Esophagus squamous epithelium (tissue), 5 donors: Measurements from ENCODE around the gene STAM. TPM values are rescaled to one million over a fixed set of nuclear protein-coding genes. Genes with fewer than 3 reads are reported as not detected.

Experiments used
- DNase-seq: peaks from one replicate; lab custom pipeline; 2025; lab: John Stamatoyannopoulos, UW
- H3K27ac ChIP-seq, 4 donors: fragments of 200-600 bp; sonication (generic); one replicate each; pipeline ENCODE4 v1.5.1; 2016 to 2019; ENCODE audit warnings: mild to moderate bottlenecking in 1 of 4
- H3K27me3 ChIP-seq, 4 donors: fragments of 200-600 bp; sonication (generic); 1 replicate in 3 of 4; 2 replicates in 1 of 4; pipeline versions ENCODE4 v1.5.1 to v1.6.0; 2017 to 2021; ENCODE audit warnings: antibody characterized with exemption in 1 of 4
- H3K36me3 ChIP-seq, 3 donors: fragments of 200-600 bp; sonication (generic); one replicate each; pipeline ENCODE4 v1.5.1; 2016 to 2019
- H3K4me1 ChIP-seq, 3 donors: fragments of 200-600 bp; sonication (generic); one replicate each; pipeline ENCODE4 v1.5.1; 2017 to 2019
- H3K4me3 ChIP-seq, 4 donors: fragments of 200-600 bp; sonication (generic); 1 replicate in 3 of 4; 2 replicates in 1 of 4; pipeline ENCODE4 v1.5.1; 2016 to 2019; ENCODE audit warnings: mild to moderate bottlenecking in 2 of 4, moderate library complexity in 1 of 4
- H3K9me3 ChIP-seq, 3 donors: fragments of 200-600 bp; sonication (generic); one replicate each; pipeline ENCODE4 v1.5.1; 2016 to 2019
- POLR2A ChIP-seq, 4 donors: fragments of 450-650 bp; IDR thresholded peaks; one replicate each; pipeline ENCODE4 v1.6.1; 2017; ENCODE audit warnings: antibody characterized with exemption in 4 of 4, mild to moderate bottlenecking in 4 of 4, moderate library complexity in 3 of 4
- WGBS, 2 donors: methylation state at CpG; one replicate each; pipeline ENCODE4 v1.1.5; 2018; 5-methylcytosine and 5-hydroxymethylcytosine counted together
- intact Hi-C: fragments of 100-400 bp; cut with DNase I; formaldehyde crosslinking; loops from one replicate; pipeline ENCODE4 v1.15.0; 2022
- small RNA-seq, 4 donors: library from RNA; depleted of rRNA; stranded (forward); fragments of <200 nt; gene quantifications; one replicate each; pipeline ENCODE3, GENCODE V24; 2016
- total RNA-seq, 4 donors: library from RNA; depleted of rRNA; stranded (reverse); fragments of >200 nt; gene quantifications; one replicate each; pipeline ENCODE4 v1.1.0, GENCODE V29; 2016
- TF ChIP-seq, protein P1 (sequence below), 6 experiments: fragments of 450-650 bp in 4 of 6; fragments of 200-600 bp in 2 of 6; sonication (generic) in 2 of 6; IDR thresholded peaks; one replicate each; pipeline ENCODE4 v1.5.1; 2016 to 2019; ENCODE audit warnings: antibody characterized with exemption in 6 of 6, mild to moderate bottlenecking in 4 of 6, moderate library complexity in 4 of 6
- donor health status: DM: yes; HTN: yes; CAD: no.

STAM gene
- total RNA-seq, 4 donors from 2014 or later: 19.9 to 28.6 (median 22.7) TPM

DNA sequence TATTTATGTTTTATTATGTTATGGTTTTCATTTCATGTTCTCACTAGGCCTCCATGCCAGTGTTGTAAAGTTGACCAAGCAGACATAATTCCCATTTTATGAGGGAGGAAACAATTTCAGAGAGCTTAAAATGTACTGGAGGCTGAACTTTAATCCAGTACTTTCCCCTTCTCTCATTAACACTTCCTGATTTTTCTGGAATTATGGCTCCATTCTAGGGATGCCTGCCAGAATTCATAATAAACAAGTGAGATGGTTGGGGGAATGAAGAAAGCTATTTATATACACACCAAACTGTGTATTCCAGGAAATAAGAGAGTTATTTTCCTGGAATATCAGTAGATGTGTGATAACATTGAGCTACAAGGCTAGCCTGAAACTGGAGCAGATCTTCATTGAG is 114.9 kb downstream of the STAM start:
- Histone ChIP-seq H3K27ac (peak overlapping the region in 1 of 4 donors; percentile 32), H3K9me3 (no peaks in the 10 kb centered on the region), H3K4me1 (peaks cover 0 to 7% (median 0%) of the 10 kb centered on the region in 3 donors), H3K36me3 (no peaks in the 10 kb centered on the region), H3K4me3 (no peak overlapping the region), H3K27me3 (no peaks in the 10 kb centered on the region)
- DNase-seq: no peak
- TF ChIP-seq POLR2A (IDR thresholded peaks at IDR 0.05): no peak
- intact Hi-C loops: no loop called here

DNA sequence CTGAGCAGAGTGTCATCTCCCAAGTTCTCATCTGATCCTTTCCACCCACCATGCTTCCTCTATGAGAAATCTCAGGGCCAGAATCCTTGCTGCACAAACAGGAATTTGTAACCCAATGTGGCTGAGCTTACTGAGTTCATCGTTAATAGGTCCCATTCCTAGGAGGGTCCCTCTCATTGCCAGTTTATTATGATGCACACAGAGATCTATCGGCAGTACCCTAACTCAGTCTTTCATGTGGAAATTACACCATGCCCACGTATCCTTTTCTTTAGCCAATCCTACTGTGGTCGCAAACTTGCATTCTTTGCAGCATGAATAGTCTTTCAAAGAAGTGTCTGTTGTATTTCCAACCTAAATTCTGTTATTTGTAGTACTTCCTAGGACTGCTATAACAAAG is 120.2 kb downstream of the STAM start:
- Histone ChIP-seq H3K4me1 (no peaks in the 10 kb centered on the region), H3K27me3 (no peaks in the 10 kb centered on the region), H3K9me3 (no peaks in the 10 kb centered on the region), H3K36me3 (no peaks in the 10 kb centered on the region), H3K4me3 (no peak overlapping the region), H3K27ac (no peak overlapping the region)
- TF ChIP-seq, protein P1, sequence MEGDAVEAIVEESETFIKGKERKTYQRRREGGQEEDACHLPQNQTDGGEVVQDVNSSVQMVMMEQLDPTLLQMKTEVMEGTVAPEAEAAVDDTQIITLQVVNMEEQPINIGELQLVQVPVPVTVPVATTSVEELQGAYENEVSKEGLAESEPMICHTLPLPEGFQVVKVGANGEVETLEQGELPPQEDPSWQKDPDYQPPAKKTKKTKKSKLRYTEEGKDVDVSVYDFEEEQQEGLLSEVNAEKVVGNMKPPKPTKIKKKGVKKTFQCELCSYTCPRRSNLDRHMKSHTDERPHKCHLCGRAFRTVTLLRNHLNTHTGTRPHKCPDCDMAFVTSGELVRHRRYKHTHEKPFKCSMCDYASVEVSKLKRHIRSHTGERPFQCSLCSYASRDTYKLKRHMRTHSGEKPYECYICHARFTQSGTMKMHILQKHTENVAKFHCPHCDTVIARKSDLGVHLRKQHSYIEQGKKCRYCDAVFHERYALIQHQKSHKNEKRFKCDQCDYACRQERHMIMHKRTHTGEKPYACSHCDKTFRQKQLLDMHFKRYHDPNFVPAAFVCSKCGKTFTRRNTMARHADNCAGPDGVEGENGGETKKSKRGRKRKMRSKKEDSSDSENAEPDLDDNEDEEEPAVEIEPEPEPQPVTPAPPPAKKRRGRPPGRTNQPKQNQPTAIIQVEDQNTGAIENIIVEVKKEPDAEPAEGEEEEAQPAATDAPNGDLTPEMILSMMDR (IDR thresholded peaks at IDR 0.05): no peak
- TF ChIP-seq POLR2A (IDR thresholded peaks at IDR 0.05): no peak
- DNase-seq: no peak
- WGBS, 2 donors: 58 to 70% methylated on average over 4 of the region's 4 CpGs
- intact Hi-C loops: no loop called here

GRCh38 chr10:17765602-17766001 is 121.7 kb downstream of the STAM start:
- TF ChIP-seq POLR2A (IDR thresholded peaks at IDR 0.05): no peak
- TF ChIP-seq, protein P1 (IDR thresholded peaks at IDR 0.05): no peak
- H3K4me3 ChIP-seq: no peak overlapping the region
- H3K27ac ChIP-seq: no peak overlapping the region
- 67 to 70% methylated on average over 3 of the region's 3 CpGs for WGBS, 2 donors
- DNase-seq: no peak
- H3K9me3 ChIP-seq: no peaks in the 10 kb centered on the region
- H3K36me3 ChIP-seq: no peaks in the 10 kb centered on the region
- intact Hi-C loops: no loop called here
- H3K4me1 ChIP-seq: no peaks in the 10 kb centered on the region
- no peaks in the 10 kb centered on the region for H3K27me3 ChIP-seq

Small RNA genes within 50 kb of the gene (small RNA-seq; reads per million reads assigned to genes)
- gene AC069542.2: 0 reads per million in 4 donors

Other genes starting within 250 kb of the STAM start
- 1 to 10 TPM in 3 of 4 donors, under 1 TPM in 1; 0.53 to 2.3 (median 1.2) TPM for gene ST8SIA6, start 189.6 kb upstream of the STAM start, total RNA-seq
- gene HACD1, start 26.8 kb upstream of the STAM start, total RNA-seq: 10 to 100 TPM; 11.0 to 23.8 (median 16.7) TPM
- gene TMEM236, start 108.0 kb downstream of the STAM start, total RNA-seq: under 1 TPM; 0.04 to 0.76 (median 0.15) TPM
- 10 to 100 TPM in 2 of 4 donors, 1 to 10 TPM in 1, under 1 TPM in 1; 0.42 to 43.1 (median 15.1) TPM for gene MRC1, start 165.2 kb downstream of the STAM start, total RNA-seq